Lower lobe of right lung (tissue), 2 donors: ENCODE measurements around the gene SH3PXD2A. TPM values are rescaled to one million over a fixed set of nuclear protein-coding genes. Genes with fewer than 3 reads are reported as not detected.

Experiments used
- ATAC-seq, 2 donors: fragments of 200-7000 bp; cut with Tn5 transposase; one replicate each; pipeline ENCODE4 v1.9.1; 2020 to 2022; ENCODE audit warnings: mild to moderate bottlenecking in 2 of 2, moderate library complexity in 2 of 2
- DNase-seq: peaks from one replicate; pipeline ENCODE4 v3.0.0-alpha.2; 2020
- H3K27ac ChIP-seq: fragments of 200-600 bp; one replicate; pipeline ENCODE4 v1.8.0; 2022
- H3K27me3 ChIP-seq: fragments of 200-600 bp; one replicate; pipeline ENCODE4 v1.8.0; 2022; ENCODE audit warnings: low read depth
- H3K36me3 ChIP-seq: fragments of 200-600 bp; one replicate; pipeline ENCODE4 v1.8.0; 2022; ENCODE audit warnings: mild to moderate bottlenecking
- H3K4me1 ChIP-seq: fragments of 200-600 bp; one replicate; pipeline ENCODE4 v1.8.0; 2022
- H3K4me3 ChIP-seq: fragments of 200-600 bp; one replicate; pipeline ENCODE4 v1.8.0; 2022; ENCODE audit warnings: mild to moderate bottlenecking
- H3K9me3 ChIP-seq: fragments of 200-600 bp; one replicate; pipeline ENCODE4 v1.8.0; 2022
- intact Hi-C: fragments of 100-400 bp; cut with DNase I; formaldehyde crosslinking; loops from one replicate; pipeline ENCODE4 v1.11.0; 2022
- total RNA-seq: library from RNA; stranded (reverse); fragmentation: NEBNext Ultra II Directional; extraction: Animal tissue kit (Norgen Biotek cat#: 25700); gene quantifications from one replicate; pipeline ENCODE4 v1.2.1, GENCODE V29; 2021
- TF ChIP-seq, protein P1 (sequence below): fragments of 200-600 bp; IDR thresholded peaks from one replicate; pipeline ENCODE4 v1.8.0; 2022; ENCODE audit warnings: antibody characterized with exemption, mild to moderate bottlenecking
- donor health status: DM: no; HTN: yes; CAD: no; lungs with severe emphysema.

Gene SH3PXD2A
- total RNA-seq, 1 donor from 2014 or later, result 34.8 TPM

DNA sequence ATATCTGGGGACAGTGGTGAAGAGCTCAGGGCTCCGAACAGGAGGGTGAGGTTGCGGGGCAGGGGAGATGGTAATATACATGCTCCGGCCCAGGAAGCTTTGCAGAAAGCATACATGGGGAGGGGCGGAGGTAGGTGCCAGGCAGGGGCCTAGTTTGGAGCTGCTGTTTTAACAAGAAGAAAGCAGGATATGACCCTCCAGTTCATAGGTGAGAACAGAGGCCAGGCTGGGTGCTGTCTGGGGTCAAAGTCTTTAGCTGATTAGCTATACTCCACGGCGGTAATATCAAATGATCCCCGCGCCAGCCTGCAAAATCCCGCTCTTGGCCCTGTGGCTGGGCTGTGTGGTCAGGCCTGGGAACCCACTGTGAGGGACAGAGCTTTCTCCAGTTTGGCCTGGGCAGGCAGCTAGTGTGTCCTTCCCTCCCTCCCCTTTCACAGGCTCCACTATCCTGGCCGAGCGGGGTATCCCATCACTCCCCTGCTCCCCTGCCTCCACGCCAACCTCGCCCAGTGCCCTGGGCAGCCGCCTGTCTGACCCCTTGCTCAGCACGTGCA, 266.2 kb downstream of the SH3PXD2A start:
- ATAC-seq (no peak), DNase-seq (no peak)
- H3K4me1 ChIP-seq, result peaks cover 1% of the 10 kb centered on the region
- H3K27ac ChIP-seq, result no peak overlapping the region
- H3K4me3 ChIP-seq, result no peak overlapping the region
- no peaks in the 10 kb centered on the region for H3K9me3 ChIP-seq
- intact Hi-C loops, result no loop called here
- TF ChIP-seq, protein P1, sequence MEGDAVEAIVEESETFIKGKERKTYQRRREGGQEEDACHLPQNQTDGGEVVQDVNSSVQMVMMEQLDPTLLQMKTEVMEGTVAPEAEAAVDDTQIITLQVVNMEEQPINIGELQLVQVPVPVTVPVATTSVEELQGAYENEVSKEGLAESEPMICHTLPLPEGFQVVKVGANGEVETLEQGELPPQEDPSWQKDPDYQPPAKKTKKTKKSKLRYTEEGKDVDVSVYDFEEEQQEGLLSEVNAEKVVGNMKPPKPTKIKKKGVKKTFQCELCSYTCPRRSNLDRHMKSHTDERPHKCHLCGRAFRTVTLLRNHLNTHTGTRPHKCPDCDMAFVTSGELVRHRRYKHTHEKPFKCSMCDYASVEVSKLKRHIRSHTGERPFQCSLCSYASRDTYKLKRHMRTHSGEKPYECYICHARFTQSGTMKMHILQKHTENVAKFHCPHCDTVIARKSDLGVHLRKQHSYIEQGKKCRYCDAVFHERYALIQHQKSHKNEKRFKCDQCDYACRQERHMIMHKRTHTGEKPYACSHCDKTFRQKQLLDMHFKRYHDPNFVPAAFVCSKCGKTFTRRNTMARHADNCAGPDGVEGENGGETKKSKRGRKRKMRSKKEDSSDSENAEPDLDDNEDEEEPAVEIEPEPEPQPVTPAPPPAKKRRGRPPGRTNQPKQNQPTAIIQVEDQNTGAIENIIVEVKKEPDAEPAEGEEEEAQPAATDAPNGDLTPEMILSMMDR, result no peak
- H3K27me3 ChIP-seq, result no peaks in the 10 kb centered on the region
- no peaks in the 10 kb centered on the region for H3K36me3 ChIP-seq

DNA sequence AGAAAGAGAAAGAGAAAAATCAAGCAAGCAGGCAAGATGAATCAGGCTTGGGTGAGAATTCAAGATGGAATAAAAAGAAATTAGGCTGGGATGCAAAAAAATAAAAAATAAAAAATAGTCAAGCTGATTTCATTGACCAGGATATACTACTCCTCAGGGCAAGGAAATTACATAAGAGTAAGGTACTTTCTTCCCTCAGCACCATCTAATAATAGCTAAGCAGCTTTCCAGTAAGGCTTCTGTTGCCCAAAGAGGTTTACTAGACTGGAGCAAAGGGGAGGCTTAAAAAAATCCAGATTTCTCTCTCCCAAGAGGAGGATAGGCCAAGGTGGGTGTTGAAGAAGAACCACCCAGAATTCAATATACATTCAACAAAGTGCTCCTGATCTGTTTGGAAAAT, 268.3 kb downstream of the SH3PXD2A start:
- ATAC-seq (no peak), DNase-seq (no peak)
- Histone ChIP-seq H3K4me3 (no peak overlapping the region), H3K27me3 (no peaks in the 10 kb centered on the region), H3K27ac (no peak overlapping the region), H3K9me3 (no peaks in the 10 kb centered on the region), H3K36me3 (no peaks in the 10 kb centered on the region), H3K4me1 (peaks cover 5% of the 10 kb centered on the region)
- TF ChIP-seq, protein P1, result no peak
- intact Hi-C loops, result no loop called here

DNA sequence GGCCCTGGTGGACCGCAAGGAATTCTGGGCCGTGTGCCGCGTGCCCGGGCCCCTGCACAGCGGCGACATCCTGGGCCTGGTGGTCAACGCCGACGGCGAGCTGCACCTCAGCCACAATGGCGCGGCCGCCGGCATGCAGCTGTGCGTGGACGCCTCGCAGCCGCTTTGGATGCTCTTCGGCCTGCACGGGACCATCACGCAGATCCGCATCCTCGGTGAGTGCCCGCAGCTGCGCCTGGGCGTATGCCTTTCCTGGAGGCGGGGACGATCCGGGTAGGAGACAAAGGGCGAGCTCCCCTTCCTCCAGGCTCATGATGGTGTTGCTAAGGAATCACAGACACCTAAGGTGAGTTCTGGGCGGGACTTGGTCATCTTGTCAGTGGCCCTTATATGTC, 270.4 kb downstream of the SH3PXD2A start:
- H3K27me3 ChIP-seq, result no peaks in the 10 kb centered on the region
- peaks cover 5% of the 10 kb centered on the region for H3K4me1 ChIP-seq
- no peaks in the 10 kb centered on the region for H3K9me3 ChIP-seq
- DNase-seq (no peak), ATAC-seq (no peak)
- intact Hi-C loops, result no loop called here
- TF ChIP-seq, protein P1, result no peak
- peak overlapping the region; percentile 51 for H3K4me3 ChIP-seq
- no peaks in the 10 kb centered on the region for H3K36me3 ChIP-seq
- no peak overlapping the region for H3K27ac ChIP-seq

DNA sequence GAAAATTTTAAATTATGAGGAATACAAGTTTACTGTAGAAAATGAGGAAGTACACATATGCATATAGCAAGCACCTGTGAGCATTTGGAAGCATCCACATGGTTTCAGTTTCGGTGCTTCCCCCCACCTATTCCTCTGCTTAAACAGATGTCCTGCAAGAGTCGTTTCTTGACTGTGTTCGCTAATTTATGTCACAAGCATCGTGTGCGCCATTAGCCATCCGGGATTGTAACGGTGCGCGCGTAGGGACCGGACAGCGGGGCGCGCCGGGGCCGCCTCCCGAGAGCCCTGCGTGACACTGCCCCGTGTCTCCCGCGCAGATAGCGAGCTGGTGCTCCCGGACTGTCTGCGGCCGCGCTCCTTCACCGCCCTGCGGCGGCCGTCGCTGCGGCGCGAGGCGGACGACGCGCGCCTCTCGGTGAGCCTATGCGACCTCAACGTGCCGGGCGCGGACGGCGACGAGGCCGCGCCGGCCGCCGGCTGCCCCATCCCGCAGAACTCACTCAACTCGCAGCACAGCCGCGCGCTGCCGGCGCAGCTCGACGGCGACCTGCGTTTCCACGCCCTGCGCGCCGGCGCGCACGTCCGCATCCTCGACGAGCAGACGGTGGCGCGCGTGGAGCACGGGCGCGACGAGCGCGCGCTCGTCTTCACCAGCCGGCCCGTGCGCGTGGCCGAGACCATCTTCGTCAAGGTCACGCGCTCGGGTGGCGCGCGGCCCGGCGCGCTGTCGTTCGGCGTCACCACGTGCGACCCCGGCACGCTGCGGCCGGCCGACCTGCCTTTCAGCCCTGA, 271.0 kb downstream of the SH3PXD2A start:
- Histone ChIP-seq H3K9me3 (no peaks in the 10 kb centered on the region), H3K36me3 (no peaks in the 10 kb centered on the region), H3K27me3 (no peaks in the 10 kb centered on the region), H3K4me1 (peaks cover 5% of the 10 kb centered on the region), H3K4me3 (peak overlapping the region; percentile 51), H3K27ac (no peak overlapping the region)
- intact Hi-C loops, result no loop called here
- DNase-seq (peak; percentile 59), ATAC-seq (peak; percentile 50 to 69)
- TF ChIP-seq, protein P1, result no peak

DNA sequence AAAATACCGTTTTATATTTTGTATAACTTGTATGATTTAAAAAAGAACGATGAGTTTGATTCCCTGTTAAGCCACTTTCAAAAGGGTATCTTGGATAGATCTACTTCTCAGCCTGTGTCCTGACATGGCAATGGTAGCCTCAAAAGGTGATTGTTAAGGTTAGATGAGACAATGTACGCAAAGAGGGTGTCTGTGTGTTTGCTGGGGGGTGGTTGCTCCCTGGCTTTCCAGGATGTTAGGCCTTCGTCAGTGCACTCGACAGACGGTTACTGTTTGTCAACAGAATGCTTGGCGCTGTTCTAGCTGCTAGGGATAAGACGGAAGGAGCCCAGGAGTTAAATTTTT, 271.5 kb downstream of the SH3PXD2A start:
- H3K9me3 ChIP-seq, result no peaks in the 10 kb centered on the region
- no peaks in the 10 kb centered on the region for H3K36me3 ChIP-seq
- TF ChIP-seq, protein P1, result no peak
- intact Hi-C loops, result no loop called here
- peaks cover 5% of the 10 kb centered on the region for H3K4me1 ChIP-seq
- H3K27ac ChIP-seq, result no peak overlapping the region
- DNase-seq (no peak), ATAC-seq (no peak)
- peak overlapping the region; percentile 51 for H3K4me3 ChIP-seq
- no peaks in the 10 kb centered on the region for H3K27me3 ChIP-seq
